ENCODE results near the gene ARHGAP12.

ARHGAP12 gene

DNA sequence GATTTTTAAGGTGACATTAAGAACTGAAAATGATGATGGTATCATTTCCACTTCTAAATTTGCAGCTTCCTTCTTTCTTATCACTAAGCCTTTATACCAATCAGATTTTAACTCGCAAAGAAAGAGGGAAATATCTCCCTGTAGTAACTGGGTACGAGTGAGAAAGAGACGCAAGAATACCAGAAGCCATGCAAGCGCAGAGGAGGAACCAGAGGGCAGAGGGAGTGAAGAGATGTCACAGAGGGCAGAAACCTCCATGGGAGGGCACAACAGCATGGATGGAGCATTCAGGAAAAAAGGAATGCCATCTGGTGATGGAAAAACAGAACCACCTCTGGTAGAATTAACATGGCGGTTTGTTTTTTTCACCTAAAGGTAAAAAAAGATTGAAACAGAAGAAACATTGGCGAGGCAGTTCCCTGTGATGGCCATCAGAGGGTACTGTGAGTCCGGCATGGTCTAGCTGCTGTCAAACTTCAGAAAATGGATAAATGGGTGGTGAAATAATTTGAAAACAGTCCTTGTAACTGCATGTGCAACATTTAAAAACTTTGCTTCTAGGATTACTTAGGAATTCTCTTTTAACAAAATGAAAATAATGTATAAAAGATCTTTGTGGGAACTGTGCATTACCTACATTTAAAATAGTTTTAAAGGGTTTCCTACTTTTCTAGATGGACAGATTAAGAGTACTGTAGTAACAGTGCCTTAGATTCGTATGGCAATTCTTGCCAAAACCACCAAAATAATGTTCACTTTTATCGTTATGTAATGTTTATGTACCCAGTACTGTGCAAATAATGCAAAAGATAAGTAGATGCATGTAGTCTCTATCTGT is 91.8 kb downstream of the ARHGAP12 start:
- Histone ChIP-seq H3K9me3 (ENCODE audit: low read length) (no peaks in the 10 kb centered on the region), H3K36me3 (ENCODE audit: insufficient read depth, low read length) (peaks cover 2% of the 10 kb centered on the region), H3K4me1 (ENCODE audit: insufficient read depth, low read length) (peaks cover 5% of the 10 kb centered on the region), H3K4me3 (ENCODE audit: low read length) (no peak overlapping the region), H2AFZ (ENCODE audit: low read depth, low read length) (no peak overlapping the region), H3K27me3 (ENCODE audit: insufficient read depth, low read length) (no peaks in the 10 kb centered on the region)

GRCh38 chr10:31833753-31834152 is 94.9 kb downstream of the ARHGAP12 start:
- peaks cover 7% of the 10 kb centered on the region for H3K36me3 ChIP-seq (ENCODE audit: insufficient read depth, low read length)
- no peaks in the 10 kb centered on the region for H3K9me3 ChIP-seq (ENCODE audit: low read length)
- no peak overlapping the region for H2AFZ ChIP-seq (ENCODE audit: low read depth, low read length)
- peaks cover 5% of the 10 kb centered on the region for H3K4me1 ChIP-seq (ENCODE audit: insufficient read depth, low read length)
- H3K27me3 ChIP-seq (ENCODE audit: insufficient read depth, low read length): no peaks in the 10 kb centered on the region
- H3K4me3 ChIP-seq (ENCODE audit: low read length): no peak overlapping the region

GRCh38 chr10:31832261-31832660 is 96.4 kb downstream of the ARHGAP12 start:
- Histone ChIP-seq H3K27me3 (ENCODE audit: insufficient read depth, low read length) (no peaks in the 10 kb centered on the region), H3K4me3 (ENCODE audit: low read length) (no peak overlapping the region), H3K4me1 (ENCODE audit: insufficient read depth, low read length) (peaks cover 5% of the 10 kb centered on the region), H2AFZ (ENCODE audit: low read depth, low read length) (no peak overlapping the region), H3K9me3 (ENCODE audit: low read length) (no peaks in the 10 kb centered on the region), H3K36me3 (ENCODE audit: insufficient read depth, low read length) (peaks cover 7% of the 10 kb centered on the region)

- Histone ChIP-seq H3K9me3 (ENCODE audit: low read length) (no peaks in the 10 kb centered on the region), H3K27me3 (ENCODE audit: insufficient read depth, low read length) (no peaks in the 10 kb centered on the region), H3K4me1 (ENCODE audit: insufficient read depth, low read length) (peaks cover 5% of the 10 kb centered on the region), H3K4me3 (ENCODE audit: low read length) (no peak overlapping the region), H3K36me3 (ENCODE audit: insufficient read depth, low read length) (peaks cover 7% of the 10 kb centered on the region), H2AFZ (ENCODE audit: low read depth, low read length) (no peak overlapping the region)
Measured at GRCh38 chr10:31830887-31831286, 97.7 kb downstream of the ARHGAP12 start.

DNA sequence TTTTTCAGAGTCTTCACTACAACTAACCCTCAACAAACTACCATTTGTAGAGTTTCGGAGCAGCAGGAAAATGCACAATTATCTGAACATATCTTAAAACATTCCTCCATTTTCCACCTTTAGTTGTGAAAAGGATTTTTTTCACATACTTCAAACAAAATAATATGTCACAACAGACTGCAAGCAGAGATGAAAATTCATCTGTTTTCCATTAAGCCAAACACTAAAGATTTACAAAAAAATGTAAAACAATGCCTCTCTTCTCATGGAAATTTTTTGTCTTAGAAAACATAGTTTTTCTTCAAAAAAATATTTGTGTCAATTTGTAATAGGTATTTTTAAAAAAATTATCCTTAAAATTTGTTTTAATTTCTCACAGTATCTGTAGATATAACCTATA is 98.9 kb downstream of the ARHGAP12 start:
- H3K4me3 ChIP-seq (ENCODE audit: low read length): no peak overlapping the region
- no peak overlapping the region for H2AFZ ChIP-seq (ENCODE audit: low read depth, low read length)
- peaks cover 9% of the 10 kb centered on the region for H3K36me3 ChIP-seq (ENCODE audit: insufficient read depth, low read length)
- H3K4me1 ChIP-seq (ENCODE audit: insufficient read depth, low read length): peaks cover 5% of the 10 kb centered on the region
- H3K27me3 ChIP-seq (ENCODE audit: insufficient read depth, low read length): no peaks in the 10 kb centered on the region
- H3K9me3 ChIP-seq (ENCODE audit: low read length): no peaks in the 10 kb centered on the region

DNA sequence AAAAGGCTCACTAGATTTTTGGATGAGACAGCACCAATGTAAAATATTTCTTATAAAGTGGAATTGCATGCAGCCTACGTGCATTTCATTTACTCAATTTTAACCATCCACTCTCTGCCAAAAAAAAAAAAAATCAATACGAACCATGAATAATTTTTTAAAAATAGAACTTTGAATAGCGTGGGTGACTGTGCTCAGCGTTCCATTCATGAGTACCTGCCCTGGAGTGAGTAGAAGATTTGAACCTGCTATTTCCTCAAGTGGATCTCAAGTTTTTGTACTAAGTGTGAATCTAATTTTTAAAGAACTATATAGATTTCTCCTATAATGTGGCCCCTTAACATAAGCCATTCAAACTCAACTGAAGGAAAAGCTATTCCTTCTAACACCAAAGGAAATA is 105.3 kb downstream of the ARHGAP12 start:
- Histone ChIP-seq H3K4me1 (ENCODE audit: insufficient read depth, low read length) (no peaks in the 10 kb centered on the region), H3K4me3 (ENCODE audit: low read length) (no peak overlapping the region), H3K36me3 (ENCODE audit: insufficient read depth, low read length) (peaks cover 12% of the 10 kb centered on the region), H3K9me3 (ENCODE audit: low read length) (no peaks in the 10 kb centered on the region), H2AFZ (ENCODE audit: low read depth, low read length) (no peak overlapping the region), H3K27me3 (ENCODE audit: insufficient read depth, low read length) (no peaks in the 10 kb centered on the region)

DNA sequence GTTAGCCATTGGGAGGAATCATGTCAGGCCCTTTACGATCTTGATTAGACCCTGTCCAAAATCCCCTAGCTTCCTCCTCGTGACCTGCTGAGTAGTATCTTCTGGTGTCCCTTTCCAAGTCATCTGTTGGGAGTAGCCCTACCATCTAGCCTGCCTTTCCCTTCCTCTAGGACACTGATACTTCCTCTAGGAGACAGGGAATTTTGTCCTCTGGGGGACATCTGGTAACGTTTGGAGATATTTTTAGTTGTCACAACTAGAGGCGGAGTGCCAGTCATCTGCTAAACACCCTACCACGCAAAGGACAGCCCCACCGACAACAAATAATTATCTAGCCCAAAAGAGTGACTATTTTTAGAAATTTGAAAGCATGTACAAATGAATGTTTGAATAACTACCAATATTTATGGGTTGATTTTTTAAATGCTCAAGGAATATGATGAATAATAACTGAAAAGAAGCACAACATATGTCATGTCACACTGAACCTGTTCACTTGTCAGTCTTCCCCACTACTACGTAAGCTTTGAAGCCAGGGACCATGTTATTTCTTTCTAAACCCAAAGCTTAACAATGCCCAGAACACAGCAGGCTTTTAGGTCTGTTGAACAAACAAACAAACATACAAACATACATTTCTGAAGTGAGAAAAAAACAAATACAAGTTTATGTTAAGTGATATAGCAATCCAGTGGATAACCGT is 105.9 kb downstream of the ARHGAP12 start:
- Histone ChIP-seq H3K27me3 (ENCODE audit: insufficient read depth, low read length) (no peaks in the 10 kb centered on the region), H3K4me3 (ENCODE audit: low read length) (no peak overlapping the region), H3K36me3 (ENCODE audit: insufficient read depth, low read length) (peaks cover 12% of the 10 kb centered on the region), H3K9me3 (ENCODE audit: low read length) (no peaks in the 10 kb centered on the region), H3K4me1 (ENCODE audit: insufficient read depth, low read length) (no peaks in the 10 kb centered on the region), H2AFZ (ENCODE audit: low read depth, low read length) (no peak overlapping the region)

- no peak overlapping the region for H2AFZ ChIP-seq (ENCODE audit: low read depth, low read length)
- H3K4me3 ChIP-seq (ENCODE audit: low read length): no peak overlapping the region
- H3K4me1 ChIP-seq (ENCODE audit: insufficient read depth, low read length): no peaks in the 10 kb centered on the region
- H3K27me3 ChIP-seq (ENCODE audit: insufficient read depth, low read length): no peaks in the 10 kb centered on the region
- no peaks in the 10 kb centered on the region for H3K9me3 ChIP-seq (ENCODE audit: low read length)
- H3K36me3 ChIP-seq (ENCODE audit: insufficient read depth, low read length): peaks cover 12% of the 10 kb centered on the region
Measured at GRCh38 chr10:31822150-31822549, 106.5 kb downstream of the ARHGAP12 start.

DNA sequence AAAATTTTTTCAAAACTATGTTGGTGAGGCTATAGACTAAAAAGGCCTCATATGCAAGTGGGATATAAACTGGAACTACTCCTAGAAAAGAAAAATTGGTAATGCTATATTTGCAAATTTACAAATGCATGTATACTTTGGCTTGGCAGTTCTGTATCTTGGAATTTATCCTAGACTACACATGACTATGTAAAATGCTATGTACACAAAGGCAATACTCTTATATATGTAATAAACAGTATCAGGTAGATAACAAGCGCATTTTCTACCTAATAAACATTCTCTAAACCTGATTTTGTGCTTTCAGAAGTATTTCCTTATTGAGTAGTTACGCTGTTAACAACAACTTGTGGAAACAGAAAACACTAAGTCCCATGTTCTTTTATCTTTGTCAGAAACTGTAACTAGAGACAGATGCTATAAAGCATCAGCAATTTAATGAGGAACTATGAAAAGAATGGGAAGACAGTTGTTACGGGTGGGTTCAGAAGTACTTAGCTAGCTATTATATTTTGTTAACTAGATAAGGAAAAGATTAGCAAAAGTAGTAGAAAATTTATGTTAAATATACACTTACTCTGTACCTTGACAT is 107.8 kb downstream of the ARHGAP12 start:
- no peak overlapping the region for H3K4me3 ChIP-seq (ENCODE audit: low read length)
- H2AFZ ChIP-seq (ENCODE audit: low read depth, low read length): no peak overlapping the region
- peaks cover 12% of the 10 kb centered on the region for H3K36me3 ChIP-seq (ENCODE audit: insufficient read depth, low read length)
- H3K4me1 ChIP-seq (ENCODE audit: insufficient read depth, low read length): peaks cover 4% of the 10 kb centered on the region
- no peaks in the 10 kb centered on the region for H3K9me3 ChIP-seq (ENCODE audit: low read length)
- H3K27me3 ChIP-seq (ENCODE audit: insufficient read depth, low read length): no peaks in the 10 kb centered on the region

GRCh38 chr10:31820096-31820495 is 108.5 kb downstream of the ARHGAP12 start:
- H3K4me1 ChIP-seq (ENCODE audit: insufficient read depth, low read length): peaks cover 4% of the 10 kb centered on the region
- no peaks in the 10 kb centered on the region for H3K27me3 ChIP-seq (ENCODE audit: insufficient read depth, low read length)
- peaks cover 12% of the 10 kb centered on the region for H3K36me3 ChIP-seq (ENCODE audit: insufficient read depth, low read length)
- no peak overlapping the region for H2AFZ ChIP-seq (ENCODE audit: low read depth, low read length)
- H3K4me3 ChIP-seq (ENCODE audit: low read length): no peak overlapping the region
- H3K9me3 ChIP-seq (ENCODE audit: low read length): no peaks in the 10 kb centered on the region

DNA sequence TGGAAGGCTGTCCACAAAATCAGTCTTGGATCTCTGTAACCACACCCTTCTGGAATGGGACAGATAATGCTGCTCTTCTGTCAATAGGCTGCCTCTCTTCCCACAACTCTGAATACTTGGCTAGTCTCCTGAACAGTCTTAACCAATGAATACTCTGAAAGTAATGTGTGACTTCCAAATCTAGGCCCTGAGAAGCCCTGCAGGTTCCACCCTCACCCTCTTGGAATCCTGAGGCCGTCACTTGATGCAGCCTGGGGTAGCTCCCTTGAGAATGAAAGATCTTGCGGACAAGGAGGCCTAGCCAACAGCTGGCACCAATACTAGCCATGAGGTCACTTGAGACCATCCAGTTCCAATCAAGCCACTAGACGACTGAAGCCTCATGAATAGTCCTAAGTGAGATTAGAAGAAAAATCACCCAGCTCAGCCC is 109.2 kb downstream of the ARHGAP12 start:
- Histone ChIP-seq H2AFZ (ENCODE audit: low read depth, low read length) (no peak overlapping the region), H3K9me3 (ENCODE audit: low read length) (no peaks in the 10 kb centered on the region), H3K27me3 (ENCODE audit: insufficient read depth, low read length) (no peaks in the 10 kb centered on the region), H3K4me1 (ENCODE audit: insufficient read depth, low read length) (peaks cover 4% of the 10 kb centered on the region), H3K36me3 (ENCODE audit: insufficient read depth, low read length) (peaks cover 7% of the 10 kb centered on the region), H3K4me3 (ENCODE audit: low read length) (no peak overlapping the region)

GRCh38 chr10:31816318-31816717 is 112.3 kb downstream of the ARHGAP12 start:
- H3K4me3 ChIP-seq (ENCODE audit: low read length): no peak overlapping the region
- peaks cover 4% of the 10 kb centered on the region for H3K4me1 ChIP-seq (ENCODE audit: insufficient read depth, low read length)
- peaks cover 6% of the 10 kb centered on the region for H3K36me3 ChIP-seq (ENCODE audit: insufficient read depth, low read length)
- no peak overlapping the region for H2AFZ ChIP-seq (ENCODE audit: low read depth, low read length)
- no peaks in the 10 kb centered on the region for H3K9me3 ChIP-seq (ENCODE audit: low read length)
- H3K27me3 ChIP-seq (ENCODE audit: insufficient read depth, low read length): no peaks in the 10 kb centered on the region
